WTC11 (cell line): Measurements from ENCODE around the gene LPIN3.

ENCODE experiments used
- FOXK1 ChIP-seq: sonication (generic); formaldehyde crosslinking; IDR thresholded peaks from 2 replicates; pipeline ENCODE4 v1.8.0; 2022; ENCODE audit warnings: mild to moderate bottlenecking, moderate library complexity, missing genetic modification reagents
- NFYB ChIP-seq: sonication (generic); formaldehyde crosslinking; conservative IDR thresholded peaks from 2 replicates; pipeline ENCODE4 v1.8.0; 2022; ENCODE audit warnings: low read depth, missing genetic modification reagents
- TF ChIP-seq, protein P1 (sequence below): fragments of 200-600 bp; IDR thresholded peaks from 2 replicates; pipeline ENCODE4 v1.8.0; 2022; ENCODE audit warnings: antibody characterized with exemption

DNA sequence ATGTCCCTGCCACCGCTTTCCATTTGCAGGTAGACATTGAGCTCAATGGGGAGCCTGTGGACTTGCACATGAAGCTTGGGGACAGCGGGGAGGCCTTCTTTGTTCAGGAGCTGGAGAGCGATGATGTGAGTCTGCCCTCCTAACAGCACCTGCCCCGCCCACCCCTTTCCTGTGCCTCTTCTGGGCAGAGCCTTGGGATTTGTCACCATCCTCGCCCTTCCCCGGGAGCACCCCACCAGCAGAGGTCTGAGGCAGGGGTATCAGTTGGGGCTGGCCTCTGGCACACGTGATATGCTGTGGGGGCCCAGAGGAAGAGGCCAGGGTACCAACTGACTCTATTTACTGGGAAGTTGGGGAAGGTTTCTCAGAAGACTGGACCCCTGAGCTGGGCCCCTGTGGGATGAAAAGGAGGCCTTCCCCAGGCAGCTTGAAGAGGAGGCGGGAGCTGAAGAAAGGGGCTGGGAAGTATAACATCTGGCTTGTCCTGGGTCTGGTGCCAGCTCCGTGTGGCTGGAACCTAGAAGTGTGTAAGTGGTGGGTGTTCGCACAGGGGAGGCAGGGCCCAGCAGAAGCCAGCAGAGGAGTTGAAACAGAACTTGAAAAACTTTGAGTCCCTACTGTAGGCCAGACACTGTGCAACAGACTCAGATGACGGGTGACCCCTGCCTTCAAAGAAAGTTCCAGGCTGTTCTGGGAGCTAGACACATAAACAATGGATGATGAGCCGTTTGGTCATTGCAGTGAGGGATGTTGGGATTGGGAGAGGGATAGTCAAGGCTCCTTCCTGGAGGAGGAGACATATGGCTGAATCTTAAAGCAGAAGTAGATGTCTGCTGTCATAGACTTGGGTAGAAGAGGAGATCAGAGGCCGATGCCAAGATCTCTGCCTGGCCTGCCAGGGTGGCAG is 7.2 kb downstream of the LPIN3 start:
- TF ChIP-seq, protein P1, sequence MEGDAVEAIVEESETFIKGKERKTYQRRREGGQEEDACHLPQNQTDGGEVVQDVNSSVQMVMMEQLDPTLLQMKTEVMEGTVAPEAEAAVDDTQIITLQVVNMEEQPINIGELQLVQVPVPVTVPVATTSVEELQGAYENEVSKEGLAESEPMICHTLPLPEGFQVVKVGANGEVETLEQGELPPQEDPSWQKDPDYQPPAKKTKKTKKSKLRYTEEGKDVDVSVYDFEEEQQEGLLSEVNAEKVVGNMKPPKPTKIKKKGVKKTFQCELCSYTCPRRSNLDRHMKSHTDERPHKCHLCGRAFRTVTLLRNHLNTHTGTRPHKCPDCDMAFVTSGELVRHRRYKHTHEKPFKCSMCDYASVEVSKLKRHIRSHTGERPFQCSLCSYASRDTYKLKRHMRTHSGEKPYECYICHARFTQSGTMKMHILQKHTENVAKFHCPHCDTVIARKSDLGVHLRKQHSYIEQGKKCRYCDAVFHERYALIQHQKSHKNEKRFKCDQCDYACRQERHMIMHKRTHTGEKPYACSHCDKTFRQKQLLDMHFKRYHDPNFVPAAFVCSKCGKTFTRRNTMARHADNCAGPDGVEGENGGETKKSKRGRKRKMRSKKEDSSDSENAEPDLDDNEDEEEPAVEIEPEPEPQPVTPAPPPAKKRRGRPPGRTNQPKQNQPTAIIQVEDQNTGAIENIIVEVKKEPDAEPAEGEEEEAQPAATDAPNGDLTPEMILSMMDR: no peak
- TF ChIP-seq FOXK1 (CRISPR knock-in tag) (no peak), NFYB (no peak)
